HepG2 (cell line): ENCODE measurements around the gene ADAMTS15.

ENCODE experiments used
- ARNT ChIP-seq: fragments of 450-650 bp; IDR thresholded peaks from 2 replicates; pipeline ENCODE4 v1.6.1; 2017
- FOSL2 ChIP-seq: sonication (generic); formaldehyde crosslinking; IDR thresholded peaks from 2 replicates; pipeline ENCODE4 v1.4.0; 2020; ENCODE audit warnings: missing genetic modification reagents
- FOXM1 ChIP-seq: sonication (generic); formaldehyde crosslinking; IDR thresholded peaks from 2 replicates; pipeline ENCODE4 v1.5.0; 2020; ENCODE audit warnings: missing genetic modification reagents
- JUND ChIP-seq: sonication (generic); formaldehyde crosslinking; IDR thresholded peaks from 2 replicates; pipeline ENCODE4 v1.8.0; 2022; ENCODE audit warnings: mild to moderate bottlenecking, missing genetic modification reagents
- MYNN ChIP-seq: sonication (generic); formaldehyde crosslinking; IDR thresholded peaks from 2 replicates; pipeline ENCODE4 v1.4.0; 2020; ENCODE audit warnings: mild to moderate bottlenecking, low read depth, missing genetic modification reagents
- NFIB ChIP-seq: sonication (generic); formaldehyde crosslinking; IDR thresholded peaks from 2 replicates; pipeline ENCODE4 v1.9.0; 2021; ENCODE audit warnings: missing genetic modification reagents, mild to moderate bottlenecking, borderline replicate concordance
- NFYC ChIP-seq: IDR thresholded peaks from 2 replicates; pipeline ENCODE4 v1.6.1; 2016; ENCODE audit warnings: missing genetic modification reagents, missing compliant biosample characterization
- NR2C2 ChIP-seq: sonication (generic); formaldehyde crosslinking; IDR thresholded peaks from 2 replicates; pipeline ENCODE4 v1.4.0; 2020; ENCODE audit warnings: missing genetic modification reagents, mild to moderate bottlenecking, moderate library complexity, borderline replicate concordance
- TF ChIP-seq, protein P1 (sequence below): sonication (generic); formaldehyde crosslinking; IDR thresholded peaks from 2 replicates; pipeline ENCODE4 v1.5.0; 2020; ENCODE audit warnings: missing genetic modification reagents, mild to moderate bottlenecking, borderline replicate concordance
- TF ChIP-seq, protein P2 (sequence below): sonication (generic); formaldehyde crosslinking; IDR thresholded peaks from 2 replicates; pipeline ENCODE4 v1.4.0; 2020; ENCODE audit warnings: missing genetic modification reagents, mild to moderate bottlenecking, borderline replicate concordance
- TF ChIP-seq, protein P3 (sequence below): sonication (generic); formaldehyde crosslinking; IDR thresholded peaks from 2 replicates; pipeline ENCODE4 v1.5.0; 2020; ENCODE audit warnings: mild to moderate bottlenecking, missing genetic modification reagents, moderate library complexity
- TF ChIP-seq, protein P4 (sequence below): sonication (generic); formaldehyde crosslinking; IDR thresholded peaks from 2 replicates; pipeline ENCODE4 v1.4.0; 2020; ENCODE audit warnings: missing genetic modification reagents
- TF ChIP-seq, protein P5 (sequence below): sonication (generic); formaldehyde crosslinking; IDR thresholded peaks from 2 replicates; pipeline ENCODE4 v1.9.0; 2022; ENCODE audit warnings: low read depth, missing genetic modification reagents

DNA sequence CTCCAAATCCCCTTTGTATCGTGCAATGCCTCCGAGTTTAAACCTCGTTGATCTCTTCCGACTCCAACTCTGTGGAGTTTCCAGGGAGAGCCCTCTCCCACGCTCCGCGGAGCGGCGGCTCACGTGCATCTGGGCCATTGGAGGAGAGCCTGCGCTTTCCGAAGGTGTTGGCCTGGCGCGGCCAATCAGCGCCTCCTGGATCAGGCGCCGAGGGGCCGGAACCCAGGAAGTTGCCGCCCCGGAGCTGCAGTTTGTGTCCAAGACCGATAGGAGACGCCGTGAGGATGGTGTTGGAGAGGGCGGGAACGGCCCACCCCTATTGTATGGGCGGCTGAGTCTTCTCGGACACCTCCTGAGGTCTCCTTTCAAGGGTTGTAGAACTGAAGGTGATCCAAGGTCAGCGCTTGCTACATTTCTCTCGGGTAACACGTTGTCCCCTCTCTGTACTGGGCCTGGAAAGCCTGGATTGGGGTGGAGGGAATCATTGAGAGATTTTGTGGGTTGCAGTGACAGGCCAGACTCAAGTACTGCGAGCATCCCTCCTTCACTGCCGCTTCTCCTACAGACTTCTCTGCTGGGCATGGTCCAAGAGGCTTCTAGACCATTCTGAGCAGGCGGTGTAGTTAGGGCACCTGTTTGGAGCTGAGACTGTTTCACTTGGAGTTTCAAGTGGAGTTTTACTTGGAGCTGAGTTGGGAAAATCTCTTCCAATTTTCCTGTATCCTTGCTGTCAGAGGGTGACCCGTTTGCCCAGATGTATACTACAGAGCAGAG lies 1.7 kb downstream of the ADAMTS15 start:
- TF ChIP-seq FOSL2 (CRISPR knock-in tag): no peak
- TF ChIP-seq JUND: no peak
- TF ChIP-seq NFIB (CRISPR knock-in tag): no peak
- TF ChIP-seq, protein P1, sequence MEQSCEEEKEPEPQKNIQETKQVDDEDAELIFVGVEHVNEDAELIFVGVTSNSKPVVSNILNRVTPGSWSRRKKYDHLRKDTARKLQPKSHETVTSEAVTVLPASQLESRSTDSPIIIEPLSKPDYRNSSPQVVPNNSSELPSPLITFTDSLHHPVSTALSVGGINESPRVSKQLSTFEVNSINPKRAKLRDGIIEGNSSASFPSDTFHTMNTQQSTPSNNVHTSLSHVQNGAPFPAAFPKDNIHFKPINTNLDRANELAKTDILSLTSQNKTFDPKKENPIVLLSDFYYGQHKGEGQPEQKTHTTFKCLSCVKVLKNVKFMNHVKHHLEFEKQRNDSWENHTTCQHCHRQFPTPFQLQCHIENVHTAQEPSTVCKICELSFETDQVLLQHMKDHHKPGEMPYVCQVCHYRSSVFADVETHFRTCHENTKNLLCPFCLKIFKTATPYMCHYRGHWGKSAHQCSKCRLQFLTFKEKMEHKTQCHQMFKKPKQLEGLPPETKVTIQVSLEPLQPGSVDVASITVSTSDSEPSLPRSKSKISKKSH (CRISPR knock-in tag): no peak
- TF ChIP-seq, protein P2, sequence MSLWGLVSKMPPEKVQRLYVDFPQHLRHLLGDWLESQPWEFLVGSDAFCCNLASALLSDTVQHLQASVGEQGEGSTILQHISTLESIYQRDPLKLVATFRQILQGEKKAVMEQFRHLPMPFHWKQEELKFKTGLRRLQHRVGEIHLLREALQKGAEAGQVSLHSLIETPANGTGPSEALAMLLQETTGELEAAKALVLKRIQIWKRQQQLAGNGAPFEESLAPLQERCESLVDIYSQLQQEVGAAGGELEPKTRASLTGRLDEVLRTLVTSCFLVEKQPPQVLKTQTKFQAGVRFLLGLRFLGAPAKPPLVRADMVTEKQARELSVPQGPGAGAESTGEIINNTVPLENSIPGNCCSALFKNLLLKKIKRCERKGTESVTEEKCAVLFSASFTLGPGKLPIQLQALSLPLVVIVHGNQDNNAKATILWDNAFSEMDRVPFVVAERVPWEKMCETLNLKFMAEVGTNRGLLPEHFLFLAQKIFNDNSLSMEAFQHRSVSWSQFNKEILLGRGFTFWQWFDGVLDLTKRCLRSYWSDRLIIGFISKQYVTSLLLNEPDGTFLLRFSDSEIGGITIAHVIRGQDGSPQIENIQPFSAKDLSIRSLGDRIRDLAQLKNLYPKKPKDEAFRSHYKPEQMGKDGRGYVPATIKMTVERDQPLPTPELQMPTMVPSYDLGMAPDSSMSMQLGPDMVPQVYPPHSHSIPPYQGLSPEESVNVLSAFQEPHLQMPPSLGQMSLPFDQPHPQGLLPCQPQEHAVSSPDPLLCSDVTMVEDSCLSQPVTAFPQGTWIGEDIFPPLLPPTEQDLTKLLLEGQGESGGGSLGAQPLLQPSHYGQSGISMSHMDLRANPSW: no peak
- TF ChIP-seq, protein P3, sequence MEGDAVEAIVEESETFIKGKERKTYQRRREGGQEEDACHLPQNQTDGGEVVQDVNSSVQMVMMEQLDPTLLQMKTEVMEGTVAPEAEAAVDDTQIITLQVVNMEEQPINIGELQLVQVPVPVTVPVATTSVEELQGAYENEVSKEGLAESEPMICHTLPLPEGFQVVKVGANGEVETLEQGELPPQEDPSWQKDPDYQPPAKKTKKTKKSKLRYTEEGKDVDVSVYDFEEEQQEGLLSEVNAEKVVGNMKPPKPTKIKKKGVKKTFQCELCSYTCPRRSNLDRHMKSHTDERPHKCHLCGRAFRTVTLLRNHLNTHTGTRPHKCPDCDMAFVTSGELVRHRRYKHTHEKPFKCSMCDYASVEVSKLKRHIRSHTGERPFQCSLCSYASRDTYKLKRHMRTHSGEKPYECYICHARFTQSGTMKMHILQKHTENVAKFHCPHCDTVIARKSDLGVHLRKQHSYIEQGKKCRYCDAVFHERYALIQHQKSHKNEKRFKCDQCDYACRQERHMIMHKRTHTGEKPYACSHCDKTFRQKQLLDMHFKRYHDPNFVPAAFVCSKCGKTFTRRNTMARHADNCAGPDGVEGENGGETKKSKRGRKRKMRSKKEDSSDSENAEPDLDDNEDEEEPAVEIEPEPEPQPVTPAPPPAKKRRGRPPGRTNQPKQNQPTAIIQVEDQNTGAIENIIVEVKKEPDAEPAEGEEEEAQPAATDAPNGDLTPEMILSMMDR (CRISPR knock-in tag): no peak
- TF ChIP-seq, protein P4, sequence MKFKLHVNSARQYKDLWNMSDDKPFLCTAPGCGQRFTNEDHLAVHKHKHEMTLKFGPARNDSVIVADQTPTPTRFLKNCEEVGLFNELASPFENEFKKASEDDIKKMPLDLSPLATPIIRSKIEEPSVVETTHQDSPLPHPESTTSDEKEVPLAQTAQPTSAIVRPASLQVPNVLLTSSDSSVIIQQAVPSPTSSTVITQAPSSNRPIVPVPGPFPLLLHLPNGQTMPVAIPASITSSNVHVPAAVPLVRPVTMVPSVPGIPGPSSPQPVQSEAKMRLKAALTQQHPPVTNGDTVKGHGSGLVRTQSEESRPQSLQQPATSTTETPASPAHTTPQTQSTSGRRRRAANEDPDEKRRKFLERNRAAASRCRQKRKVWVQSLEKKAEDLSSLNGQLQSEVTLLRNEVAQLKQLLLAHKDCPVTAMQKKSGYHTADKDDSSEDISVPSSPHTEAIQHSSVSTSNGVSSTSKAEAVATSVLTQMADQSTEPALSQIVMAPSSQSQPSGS (CRISPR knock-in tag): no peak
- TF ChIP-seq ARNT: no peak
- TF ChIP-seq FOXM1: no peak
- TF ChIP-seq, protein P5, sequence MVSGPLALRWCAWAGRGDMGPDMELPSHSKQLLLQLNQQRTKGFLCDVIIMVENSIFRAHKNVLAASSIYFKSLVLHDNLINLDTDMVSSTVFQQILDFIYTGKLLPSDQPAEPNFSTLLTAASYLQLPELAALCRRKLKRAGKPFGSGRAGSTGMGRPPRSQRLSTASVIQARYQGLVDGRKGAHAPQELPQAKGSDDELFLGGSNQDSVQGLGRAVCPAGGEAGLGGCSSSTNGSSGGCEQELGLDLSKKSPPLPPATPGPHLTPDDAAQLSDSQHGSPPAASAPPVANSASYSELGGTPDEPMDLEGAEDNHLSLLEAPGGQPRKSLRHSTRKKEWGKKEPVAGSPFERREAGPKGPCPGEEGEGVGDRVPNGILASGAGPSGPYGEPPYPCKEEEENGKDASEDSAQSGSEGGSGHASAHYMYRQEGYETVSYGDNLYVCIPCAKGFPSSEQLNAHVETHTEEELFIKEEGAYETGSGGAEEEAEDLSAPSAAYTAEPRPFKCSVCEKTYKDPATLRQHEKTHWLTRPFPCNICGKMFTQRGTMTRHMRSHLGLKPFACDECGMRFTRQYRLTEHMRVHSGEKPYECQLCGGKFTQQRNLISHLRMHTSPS (CRISPR knock-in tag): no peak
- no peak for TF ChIP-seq NR2C2 (CRISPR knock-in tag)
- no peak for TF ChIP-seq NFYC
- TF ChIP-seq MYNN (CRISPR knock-in tag): no peak
